Measurements from ENCODE around the gene ZNF608.

ZNF608 gene

DNA sequence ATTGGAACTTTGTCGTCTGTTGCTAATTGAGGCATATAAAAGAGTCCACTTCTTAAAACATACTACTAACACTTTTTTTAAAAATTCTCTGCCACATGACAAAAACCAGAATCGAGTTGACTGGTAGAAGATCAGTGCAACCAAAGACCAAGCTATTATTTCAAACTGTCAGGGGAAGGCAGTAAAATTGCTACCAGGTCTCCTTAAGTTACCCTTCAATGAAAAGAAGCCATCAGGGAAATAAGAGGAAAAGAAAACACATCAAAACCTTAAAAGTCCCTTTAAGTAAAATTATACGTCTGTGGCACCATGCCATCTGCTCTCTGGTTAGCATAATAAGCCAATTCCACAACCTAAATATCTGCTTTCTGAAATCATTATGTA lies 9.6 kb downstream of the ZNF608 start:
- DNase-seq (no peak), ATAC-seq (no peak)

DNA sequence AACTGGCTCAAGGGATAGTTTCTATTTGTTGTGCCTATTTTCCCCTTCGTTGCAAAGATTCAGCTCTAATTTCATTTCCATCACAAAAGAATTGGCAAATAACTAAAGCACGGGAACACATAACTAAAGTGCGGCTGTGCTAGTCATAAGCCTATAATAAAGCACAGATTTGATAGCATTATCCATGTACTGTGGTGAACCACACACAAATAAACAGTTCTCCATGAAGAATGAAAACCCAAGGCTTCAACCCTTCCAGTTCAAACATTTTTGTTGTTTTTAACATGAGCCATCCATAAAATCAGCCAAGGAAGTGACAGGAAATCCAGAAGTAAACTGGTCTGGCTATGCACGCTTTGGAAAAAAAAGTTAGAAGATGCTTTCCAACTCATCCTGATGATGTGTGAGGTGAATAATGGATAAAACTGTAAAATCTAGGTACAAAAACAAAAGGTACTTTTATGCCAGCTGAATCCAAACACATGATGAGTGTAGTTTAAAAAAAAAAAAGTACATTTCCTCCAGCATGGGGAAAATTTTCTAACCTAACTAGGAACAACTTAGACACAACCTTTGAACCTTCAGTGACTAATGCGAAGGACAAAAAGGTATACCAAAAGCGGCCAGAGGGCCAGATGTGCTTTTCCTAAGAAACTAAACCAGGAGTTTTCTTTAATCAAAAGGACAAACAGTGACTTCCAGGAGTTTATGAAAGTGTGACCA lies 10.2 kb downstream of the ZNF608 start:
- ATAC-seq (no peak), DNase-seq (no peak)

DNA sequence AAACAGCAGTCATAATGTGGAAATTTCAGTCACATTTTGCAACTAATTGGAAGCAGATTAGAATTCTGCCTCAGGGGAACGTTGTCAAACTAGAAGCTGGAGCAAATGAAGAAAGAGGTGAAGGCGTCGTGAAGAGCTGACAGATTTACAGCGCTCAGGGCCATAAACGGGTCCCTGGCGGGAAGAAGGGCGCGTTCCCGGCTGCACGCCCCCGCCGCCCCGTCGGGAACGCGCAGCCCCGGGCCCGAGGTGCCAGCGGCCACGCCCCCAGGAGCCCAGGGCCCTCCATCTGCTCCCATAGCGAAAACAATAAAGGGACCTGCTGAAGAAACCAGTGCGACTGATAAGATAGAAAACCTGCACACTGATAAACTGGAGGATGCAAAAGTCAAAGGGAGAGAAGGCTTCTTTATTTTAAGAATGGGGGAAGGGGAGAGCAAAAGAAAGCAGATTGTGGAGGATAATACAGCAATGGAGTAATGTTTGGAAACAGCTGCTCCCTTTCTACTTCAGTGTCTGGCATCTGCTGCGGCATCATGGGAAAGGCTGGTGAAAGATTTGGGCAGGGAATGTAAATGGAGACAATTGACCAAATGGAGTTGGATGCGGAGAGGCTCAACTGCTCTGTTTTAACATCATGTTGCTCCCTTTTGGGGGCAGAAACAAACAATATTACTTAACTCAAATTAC lies 11.1 kb downstream of the ZNF608 start:
- DNase-seq (no peak), ATAC-seq (no peak)

DNA sequence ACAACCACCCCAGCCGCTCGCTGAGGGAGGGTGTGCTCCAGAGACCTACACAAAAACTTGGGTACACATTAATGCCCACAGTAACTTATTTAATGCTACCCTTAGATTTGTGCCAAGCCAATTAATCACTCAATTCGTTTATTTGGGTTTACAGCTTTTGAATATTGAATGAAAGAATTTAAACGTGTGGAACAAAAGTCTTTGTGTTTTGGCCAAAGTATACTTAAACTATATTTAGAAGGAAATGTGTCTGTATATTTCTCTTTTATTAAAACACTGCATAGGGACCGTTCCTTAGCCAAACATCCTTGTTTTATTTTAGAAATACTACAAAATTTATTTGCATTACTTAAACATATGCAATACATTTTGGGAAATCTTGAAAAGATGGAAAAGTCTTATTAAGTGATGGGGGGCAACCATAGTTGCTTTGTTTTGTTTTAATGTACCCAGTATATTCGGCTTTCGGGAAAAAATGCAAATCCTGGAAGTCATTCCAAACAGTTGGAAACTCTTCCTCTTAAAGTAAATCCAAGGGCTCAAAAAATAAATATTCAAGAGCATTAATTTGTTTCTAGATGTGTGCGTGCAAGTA lies 11.8 kb downstream of the ZNF608 start:
- ATAC-seq (no peak), DNase-seq (no peak)

DNA sequence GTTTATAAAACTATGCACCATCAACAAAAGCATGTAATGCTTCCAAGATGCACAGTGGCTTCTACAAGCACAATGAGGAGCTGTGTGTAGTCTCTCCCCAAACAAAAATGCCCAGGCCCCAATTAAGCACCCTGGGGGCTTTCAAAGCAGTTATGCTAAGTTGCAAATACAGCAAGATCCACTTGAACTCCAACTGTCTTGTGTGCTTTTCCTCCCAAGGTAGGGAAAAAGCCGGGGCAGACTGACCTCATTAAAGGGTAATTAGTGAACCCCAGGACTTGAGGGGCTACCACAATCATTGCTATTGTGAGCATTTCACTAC lies 13.1 kb downstream of the ZNF608 start:
- DNase-seq: no peak
- no peak for ATAC-seq

DNA sequence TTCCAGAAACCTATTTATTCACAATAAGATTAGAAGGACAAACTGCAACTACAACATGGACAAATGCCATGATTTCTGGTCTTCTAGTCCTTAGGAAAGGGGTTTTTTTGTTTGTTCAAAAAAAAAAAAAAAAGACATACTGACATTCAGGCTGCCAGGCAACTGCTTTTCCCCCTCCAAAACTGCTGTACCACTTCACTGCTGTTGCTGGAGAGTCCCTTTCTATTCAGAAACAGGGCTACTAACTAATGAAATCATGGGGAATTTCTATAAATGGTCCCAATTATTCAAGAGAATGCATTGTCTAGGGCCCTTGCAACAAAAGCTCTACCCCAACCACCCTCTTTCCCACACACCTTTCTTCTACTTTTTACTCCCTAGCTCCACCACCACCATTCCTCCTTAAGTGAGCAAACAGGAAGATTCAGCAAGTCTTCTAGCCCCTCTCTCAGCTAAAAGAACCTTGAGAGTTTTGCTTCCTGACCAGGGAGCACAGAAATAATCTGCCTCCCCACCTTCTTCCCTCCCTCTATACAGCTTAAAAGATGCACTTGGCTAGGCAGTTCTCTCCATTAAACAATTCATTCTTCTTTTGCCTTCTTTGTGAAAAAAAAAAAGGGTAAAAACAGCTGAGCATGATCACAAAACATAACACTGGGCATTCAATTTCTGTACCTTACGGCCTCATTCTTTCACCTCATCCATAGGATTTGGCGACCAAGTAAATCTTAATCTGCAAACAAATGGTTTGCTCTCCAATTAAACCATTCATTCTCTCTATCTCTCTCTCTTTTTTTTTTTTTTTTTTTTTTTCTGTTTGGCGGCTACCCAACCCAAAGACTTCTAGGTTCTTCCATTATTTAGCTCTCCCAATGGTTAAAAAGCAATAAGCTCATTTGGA lies 13.8 kb downstream of the ZNF608 start:
- DNase-seq (no peak), ATAC-seq (no peak)

DNA sequence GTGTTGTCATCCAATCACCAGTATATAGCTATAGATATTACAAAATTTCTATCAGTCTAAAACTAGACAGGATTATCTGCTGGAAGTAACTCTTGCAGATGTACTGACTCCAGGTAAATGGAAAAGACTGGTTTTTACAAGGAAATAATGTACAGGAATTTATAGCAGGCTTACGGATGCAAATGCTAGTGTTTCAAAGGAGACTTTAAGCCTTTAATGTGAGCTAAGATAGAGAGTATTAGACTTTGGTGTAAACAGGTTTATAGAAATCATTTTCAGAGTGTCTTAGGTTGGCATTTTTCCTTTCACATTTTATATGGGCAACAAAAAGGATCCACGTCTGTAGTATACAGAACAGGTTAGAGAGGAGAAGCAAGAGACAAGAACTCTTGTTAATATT lies 16.1 kb downstream of the ZNF608 start:
- DNase-seq (no peak), ATAC-seq (no peak)

DNA sequence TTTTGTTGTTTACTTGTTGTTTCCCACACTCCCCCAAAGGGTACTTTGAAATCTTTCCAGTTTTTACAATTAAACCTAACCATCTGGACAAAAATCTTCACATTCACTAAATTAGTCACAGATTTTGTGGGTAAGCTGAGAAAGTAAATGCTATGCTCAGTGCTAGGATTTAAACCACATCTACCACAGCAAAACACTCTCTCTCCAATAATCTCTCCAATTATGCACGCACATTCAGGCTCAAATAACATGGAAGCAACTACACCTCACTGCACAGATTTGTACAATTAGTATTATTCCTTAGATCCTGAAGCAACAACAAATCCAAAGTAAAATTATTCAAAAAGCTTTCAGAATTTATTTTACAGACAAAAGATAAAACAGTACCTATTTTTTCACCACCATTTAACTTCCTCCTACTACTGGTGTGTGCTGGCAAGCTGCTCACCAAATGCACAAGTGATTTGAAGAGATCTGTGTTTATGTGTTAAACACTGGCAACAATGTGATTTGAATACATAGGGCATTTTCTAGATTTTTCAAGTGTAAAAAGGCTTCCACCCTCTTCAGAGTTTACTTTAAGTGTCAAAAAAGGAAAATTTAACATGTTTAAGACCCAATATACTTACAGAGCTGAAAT lies 16.6 kb downstream of the ZNF608 start:
- no peak for ATAC-seq

DNA sequence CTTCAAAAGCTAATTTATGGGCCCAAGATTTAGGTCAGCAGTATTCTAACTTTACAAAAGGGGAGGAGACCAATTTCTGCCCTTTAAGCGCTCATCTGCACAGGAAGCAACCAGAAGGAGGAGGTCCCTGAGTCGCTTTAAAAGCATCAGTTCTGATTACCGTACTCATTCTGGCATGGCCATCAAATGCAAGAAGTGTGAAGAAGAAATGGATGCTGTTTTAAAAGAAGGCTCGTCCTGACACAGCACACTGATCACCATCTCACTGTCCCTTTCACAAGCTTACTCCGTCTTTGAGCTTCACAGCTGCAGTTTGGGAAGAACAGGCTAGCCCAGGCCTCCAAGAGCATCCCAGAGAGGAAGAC lies 17.5 kb downstream of the ZNF608 start:
- ATAC-seq (no peak), DNase-seq (no peak)

More for the DNA sequence above, 16.6 kb downstream of the ZNF608 start:
- DNase-seq: no peak

DNA sequence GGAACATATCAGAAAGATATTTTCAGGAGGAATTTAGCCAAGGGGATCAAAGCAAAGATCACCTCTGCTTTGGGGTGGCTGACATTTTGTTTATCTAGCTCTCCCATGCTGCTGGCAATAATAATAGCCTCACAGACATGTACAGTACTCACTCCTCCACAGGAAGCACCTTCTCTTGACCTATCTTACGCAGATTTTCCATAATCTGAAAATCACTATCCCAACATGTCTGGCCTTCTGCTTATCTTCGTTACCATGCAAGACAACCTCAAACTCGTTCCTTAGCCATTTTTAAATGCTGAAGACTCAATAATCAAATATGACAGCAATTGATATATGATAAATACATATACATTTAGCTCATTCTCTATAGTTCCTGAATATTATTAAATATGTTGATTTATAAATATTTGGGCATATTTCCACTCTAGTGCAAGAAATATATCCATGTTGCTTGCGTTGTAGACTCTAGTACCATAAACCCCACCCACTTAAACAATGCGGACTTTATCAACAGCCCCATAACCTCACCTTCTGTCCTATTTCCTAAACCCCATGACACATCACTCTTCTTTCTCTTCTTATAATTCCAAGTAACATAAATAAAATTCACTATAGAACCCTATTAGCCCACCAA lies 18.0 kb downstream of the ZNF608 start:
- DNase-seq (no peak), ATAC-seq (no peak)

DNA sequence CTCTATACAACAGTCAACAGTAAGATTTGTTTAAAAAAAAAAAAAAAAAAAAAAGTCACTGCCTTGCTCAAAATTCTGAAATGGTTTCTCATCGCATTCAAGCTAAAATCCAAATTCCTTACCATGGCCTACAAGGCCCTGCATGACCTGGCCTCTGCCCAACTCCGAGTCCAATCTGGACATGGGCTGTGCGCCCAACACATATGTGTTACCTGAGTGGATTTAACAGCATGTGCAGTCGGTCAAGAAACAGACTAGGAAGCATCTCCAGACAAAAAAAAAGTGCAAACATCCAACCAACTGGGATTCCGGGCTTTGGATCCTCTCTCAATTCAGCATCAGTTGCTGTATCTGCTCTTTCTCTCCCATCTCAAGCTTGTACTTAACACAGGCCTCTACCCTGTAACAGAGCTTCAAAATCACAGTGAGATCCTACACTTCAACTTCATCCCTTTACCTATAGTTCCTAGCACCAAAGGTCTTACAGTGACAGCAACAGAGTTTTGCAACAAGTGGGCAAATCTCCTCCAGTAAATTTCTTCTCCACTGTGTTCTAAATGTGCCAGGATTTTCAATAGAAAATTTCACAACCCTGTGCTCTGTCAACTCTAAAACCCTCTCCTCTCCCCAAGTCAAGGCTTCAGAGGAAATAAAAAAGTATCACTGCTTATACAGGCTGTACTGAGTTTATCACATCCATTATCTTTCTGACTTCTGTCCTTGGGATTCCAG lies 19.6 kb downstream of the ZNF608 start:
- DNase-seq (no peak), ATAC-seq (no peak)

DNA sequence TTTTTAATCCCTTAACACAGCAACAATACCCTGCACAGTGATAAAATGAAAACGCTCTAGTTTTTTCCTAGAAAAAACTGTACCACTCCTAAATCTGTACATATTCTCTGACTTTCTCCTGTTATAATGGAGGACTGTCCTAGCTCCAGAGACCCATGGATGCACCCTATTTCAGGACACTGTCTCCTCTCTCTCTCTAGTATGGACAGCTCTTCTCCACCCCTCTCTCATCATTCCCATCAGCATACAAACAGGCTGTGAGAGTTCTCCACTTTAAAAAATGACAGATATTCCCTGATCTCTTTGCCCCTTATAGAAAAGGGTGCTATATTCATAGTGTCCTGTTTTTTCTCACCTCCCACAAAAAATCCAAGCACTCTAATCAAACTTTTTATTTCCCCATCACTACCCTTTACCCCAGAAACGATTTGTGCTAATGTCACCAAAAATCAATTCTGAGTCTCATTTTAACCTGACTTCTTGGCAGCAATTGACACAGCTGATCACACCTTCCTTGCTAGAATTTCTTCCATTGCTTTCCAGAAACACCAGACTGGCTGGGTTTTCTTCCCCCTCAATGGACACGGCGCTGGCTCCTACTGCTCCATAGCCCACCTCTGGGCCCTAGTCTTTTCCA lies 20.7 kb downstream of the ZNF608 start:
- DNase-seq: no peak
- ATAC-seq: no peak

DNA sequence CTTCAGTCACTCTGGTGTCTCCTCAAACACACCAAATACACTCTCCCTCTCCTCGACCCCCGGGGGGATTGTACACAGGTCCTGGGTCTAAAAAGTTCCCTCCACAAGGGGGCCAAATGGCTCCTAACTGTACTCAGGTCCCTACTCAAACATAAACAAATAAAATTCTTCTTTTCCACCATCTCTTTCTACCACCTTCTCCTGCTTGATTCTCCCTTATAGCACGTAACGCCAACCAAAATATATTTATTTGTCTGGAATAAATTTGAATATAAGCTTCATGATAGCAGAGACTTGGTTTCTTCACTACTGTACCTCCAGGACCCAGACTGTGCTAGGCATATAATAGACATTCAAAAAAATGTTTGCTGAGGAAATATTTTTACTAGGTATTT lies 21.4 kb downstream of the ZNF608 start:
- ATAC-seq (no peak), DNase-seq (no peak)

DNA sequence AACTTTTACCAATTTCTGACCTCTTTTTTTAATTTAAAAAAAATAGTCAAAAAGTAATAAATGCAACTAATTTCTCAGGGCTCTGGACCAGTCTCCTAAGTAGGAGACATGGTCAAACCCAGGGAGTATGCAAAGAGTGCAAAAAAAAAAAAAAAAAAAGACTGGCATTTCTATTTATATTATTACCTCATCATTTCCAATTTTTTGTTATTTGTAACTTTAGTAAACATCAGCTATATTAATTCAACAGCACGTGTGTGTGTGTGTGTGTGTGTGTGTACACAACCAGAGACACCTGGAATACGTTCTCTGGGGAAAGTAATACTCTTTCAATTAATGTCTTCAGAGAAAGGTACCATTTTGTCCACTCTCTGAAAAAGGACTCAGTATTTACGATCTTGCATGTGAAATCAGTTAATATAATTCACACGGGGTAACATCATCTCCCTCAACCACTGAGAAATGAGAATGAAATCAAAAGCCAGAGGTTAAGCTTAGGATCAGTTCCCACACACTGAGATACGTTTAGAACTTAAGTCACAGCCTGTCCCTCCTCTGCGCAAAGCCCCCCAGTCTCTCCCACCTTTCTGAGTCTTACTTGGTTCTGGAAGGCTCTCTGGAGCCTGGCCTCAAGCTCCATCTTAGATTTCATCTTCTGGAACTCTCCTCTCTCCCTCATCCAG lies 21.9 kb downstream of the ZNF608 start:
- DNase-seq: no peak
- ATAC-seq: no peak

DNA sequence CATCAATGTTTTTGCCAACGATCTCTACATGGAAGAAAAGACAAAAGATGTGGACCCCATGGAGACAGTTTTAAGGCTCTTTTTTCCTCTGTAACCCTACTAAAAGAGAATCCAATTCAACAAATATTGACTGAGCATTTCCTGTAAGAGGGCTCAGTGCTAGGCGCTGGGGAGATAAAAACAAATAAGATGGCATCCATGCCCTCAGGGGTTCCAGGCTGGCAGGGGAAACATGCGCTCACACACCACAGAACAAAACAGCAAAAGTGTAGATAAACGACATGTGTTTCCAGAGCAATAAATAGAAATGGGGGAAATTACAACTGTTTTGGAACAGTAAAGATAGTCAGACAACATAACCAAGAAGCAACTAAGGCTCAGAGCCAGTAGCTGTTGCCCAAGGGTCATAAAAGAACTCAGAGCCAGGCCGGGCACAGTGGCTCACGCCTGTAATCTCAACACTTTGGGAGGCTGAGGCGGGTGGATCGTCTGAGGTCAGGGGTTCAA lies 25.2 kb downstream of the ZNF608 start:
- ATAC-seq: no peak
- no peak for DNase-seq

DNA sequence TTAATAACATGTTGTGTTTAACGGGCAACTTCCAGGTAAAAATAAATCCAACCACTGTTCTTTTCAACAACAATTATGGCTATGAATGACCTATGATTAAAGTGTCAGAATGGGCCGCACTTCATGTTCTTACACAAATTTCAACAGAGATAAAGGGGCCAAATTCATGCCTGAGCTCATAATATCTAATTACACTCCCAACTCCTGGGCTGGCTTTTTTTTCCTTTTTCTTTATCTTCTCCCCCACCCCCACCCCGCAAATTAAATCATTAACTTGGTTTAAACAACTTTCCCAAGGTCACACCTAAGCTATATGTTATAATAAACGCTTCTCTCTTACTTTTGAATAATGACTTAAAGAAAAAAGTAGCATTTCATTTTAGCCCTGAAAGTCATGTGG lies 25.8 kb downstream of the ZNF608 start:
- ATAC-seq: no peak
- DNase-seq: no peak

DNA sequence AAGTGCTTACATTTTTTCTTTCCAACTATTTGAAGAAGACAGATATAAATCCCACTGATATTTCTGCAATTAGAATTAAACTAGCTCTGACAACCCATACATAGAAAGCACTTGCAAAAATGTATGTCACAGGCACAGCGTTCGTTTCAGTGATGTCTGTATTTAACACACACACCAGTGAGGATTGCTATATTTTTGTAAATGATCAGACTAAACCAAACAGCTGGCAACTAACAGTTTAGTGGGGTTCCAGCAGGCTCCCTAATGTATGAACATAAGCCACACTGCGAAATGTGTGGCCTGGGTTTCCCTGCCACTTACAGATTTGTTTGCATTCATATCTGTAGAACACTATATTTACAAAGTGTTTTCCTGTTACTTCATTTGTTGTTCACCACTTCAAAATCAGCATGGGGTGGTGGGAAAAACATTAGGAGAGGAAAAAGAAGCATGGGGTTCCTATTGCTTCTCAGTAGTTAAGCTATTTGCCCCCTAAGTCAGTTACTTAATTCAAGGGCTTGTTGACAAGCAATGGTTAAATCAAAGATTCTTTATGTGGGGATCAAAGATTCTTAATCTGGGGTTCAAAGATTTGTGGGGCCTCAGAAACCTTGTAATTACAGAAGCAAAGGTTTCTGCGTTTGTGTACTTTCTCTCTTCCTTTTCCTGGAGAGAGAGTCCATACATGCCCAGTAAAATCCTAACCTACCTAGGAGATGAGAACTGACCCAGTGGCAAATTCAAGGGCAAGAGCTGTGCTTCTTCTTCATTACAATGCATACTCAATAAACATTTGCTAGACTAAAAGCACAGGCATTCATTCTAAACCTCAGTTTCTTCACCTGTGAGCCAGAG lies 27.1 kb downstream of the ZNF608 start:
- no peak for ATAC-seq
- DNase-seq: no peak

DNA sequence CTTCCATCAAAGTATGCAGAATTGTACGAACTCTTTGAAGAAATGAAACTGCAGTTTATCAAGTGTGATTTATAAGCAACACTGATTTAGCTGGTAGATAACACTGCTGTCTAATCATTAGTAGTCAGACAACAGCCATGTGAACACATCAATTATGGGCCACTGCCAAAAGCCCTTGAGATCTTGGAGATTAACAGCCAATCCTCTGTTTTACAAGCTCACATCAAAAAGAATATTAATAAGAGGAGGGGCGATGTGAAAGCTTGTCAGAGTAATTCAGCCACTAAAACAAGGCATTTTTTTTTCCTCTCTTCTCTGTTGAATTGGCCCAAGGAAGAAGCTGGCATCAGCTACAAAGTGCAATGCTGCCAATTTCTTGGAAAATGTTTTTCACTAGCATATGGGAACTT lies 28.1 kb downstream of the ZNF608 start:
- ATAC-seq (no peak), DNase-seq (no peak)

DNA sequence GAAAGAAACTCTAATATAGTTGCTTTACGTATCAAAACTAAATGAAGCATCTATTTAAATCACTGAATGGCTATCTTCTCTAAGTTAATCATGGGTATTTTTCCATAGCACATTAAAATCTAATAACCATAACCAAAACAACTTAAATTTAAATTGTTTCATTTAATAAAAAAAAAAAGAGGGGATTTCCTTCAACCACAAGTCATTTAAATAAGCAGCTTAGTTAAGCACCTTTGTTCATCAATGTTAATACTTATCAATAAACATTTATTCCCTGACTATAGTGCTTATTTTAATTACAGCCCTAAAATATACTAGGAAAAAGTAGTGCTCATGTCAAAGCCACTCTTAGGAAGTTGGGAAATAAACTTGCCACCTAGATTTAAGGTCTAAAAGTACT lies 30.3 kb downstream of the ZNF608 start:
- DNase-seq: no peak
- ATAC-seq: no peak

Measured in stimulated activated naive CD8-positive, alpha-beta T cell treated with anti-CD3 and anti-CD28 coated beads, Interleukin-15, Interleukin-2, amounts not matched to agents 100 U/mL and 50 U/mL, for 24 hours (primary cell).